ENCODE data around the gene ADAT2.

The ADAT2 gene

DNA sequence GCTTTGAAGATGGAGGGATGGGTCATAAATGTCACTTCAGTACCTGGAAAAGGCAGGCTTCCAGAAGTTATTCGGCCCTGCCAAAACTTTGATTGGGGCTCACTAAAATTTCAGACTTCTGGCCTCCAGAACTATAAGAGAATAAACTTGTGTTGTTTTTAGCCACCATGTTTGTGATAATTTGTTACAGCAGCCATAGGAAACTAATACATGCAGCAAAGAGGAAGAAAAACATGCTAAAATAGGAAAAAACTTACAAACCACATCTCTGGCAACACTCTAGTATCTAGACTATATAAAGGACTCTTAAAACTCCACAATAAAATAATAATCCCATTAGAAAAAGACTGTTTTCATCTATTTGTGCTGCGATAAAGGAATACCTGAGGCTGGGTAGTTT lies 9.5 kb downstream of the ADAT2 start:
- no peak for DNase-seq (ENCODE audit: low read depth)

DNA sequence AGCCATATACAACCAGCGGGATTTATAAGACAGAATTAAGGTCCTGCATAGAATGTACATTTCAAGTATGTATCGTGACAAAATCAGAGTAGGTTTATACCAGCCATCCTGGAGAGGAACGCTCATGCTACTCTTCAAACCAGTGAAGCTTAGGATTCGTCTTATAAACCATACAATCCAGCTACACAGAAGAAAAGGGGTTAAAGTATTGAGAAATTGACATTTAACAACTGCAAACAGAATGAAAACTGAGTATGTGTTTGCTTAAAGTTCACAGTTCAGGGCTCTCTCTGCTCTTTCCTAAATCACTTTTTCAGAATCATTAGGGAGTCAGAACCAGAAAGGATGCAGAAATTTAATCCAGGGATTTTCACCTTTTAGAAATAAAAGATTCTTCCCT lies 17.9 kb downstream of the ADAT2 start:
- no peak for DNase-seq (ENCODE audit: low read depth)

DNA sequence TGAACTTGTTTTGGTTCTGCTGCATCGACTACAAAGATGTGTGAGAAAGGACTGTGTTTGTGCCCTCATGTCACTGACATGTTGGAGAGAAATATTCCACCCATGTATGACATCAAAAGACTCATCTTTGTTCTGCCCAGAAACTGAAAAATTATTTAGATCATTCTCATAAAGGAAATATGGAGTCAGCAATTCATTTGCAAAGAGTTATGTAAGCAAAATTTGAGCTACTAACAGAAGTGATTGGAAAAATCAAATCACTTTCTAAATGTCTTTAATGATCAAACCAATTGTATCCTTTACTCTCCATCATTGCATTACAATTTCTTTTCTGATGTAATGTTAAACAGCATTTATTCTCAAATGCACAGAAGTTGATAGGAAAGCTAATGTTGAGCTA lies 19.3 kb downstream of the ADAT2 start:
- no peak for DNase-seq (ENCODE audit: low read depth)

DNA sequence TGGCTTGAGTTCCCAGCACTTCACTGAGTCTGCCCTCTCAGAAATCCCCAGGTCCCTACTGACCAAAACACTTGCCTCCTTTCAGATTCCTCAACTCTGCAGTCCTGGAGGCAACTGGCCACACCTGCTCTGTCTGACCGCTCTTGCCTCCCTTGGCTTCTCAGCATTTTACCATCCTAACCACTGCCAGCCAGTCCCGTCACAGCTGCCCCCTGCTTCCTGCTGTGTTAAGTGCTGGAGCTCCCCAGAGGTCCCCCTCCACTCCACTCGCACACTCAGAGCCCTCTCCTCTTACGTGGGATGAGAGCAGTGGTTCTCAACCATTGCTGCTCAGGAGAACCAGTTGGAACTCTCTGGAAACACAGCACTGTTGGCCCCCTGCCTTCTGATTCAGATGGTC lies 20.5 kb downstream of the ADAT2 start:
- no peak for DNase-seq (ENCODE audit: low read depth)

DNA sequence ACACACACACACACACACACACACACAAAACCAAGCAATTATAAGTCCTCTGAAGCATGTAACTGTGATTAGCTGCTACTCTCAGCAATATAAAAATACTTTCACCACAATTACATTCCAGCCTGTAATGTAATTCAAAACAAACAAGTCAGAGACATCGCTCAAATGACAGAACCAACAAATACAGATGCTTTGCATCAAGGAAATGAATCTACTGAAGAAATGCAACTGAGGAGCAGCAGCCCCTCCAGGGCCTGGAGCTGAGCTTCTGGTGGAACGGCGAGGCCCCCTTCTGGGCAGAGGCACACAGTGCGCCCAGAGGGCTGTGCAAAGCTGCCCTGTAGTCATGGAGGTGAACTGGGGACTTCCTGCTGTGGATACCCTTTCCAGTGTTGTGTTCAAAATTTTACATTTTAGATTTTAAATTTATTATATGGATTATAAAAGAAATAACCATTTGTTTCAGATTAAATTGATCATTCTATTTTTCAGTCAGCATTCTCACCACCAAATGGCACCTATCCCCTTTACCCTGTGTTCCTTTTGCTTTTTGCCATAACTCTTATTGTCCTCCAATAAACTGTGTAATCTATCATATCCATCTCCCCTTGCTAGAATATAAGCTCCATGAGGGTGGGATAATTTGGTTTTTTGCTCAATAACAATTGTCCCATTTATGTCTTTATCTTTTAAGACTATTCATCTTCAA lies 23.2 kb downstream of the ADAT2 start:
- DNase-seq (ENCODE audit: low read depth): peak; percentile 55

DNA sequence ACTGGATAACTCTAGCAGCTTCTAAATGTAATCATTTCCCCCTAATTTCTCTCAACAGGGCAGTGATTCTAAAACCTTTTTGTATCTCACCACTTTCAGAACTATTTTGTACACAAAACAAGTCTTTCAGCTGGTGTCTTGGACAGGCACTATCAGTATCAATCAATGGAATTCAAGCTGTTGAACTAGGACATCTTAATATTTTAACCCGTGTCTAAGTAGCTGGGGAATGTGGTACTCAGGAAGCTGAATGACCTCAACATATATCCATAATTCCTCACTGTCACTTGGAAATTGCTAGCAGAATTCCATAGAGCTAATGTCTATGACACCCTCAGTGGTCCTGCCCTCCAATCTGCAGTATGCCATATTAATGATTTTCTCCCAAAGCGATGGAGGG lies 24.5 kb downstream of the ADAT2 start:
- no peak for DNase-seq (ENCODE audit: low read depth)

DNA sequence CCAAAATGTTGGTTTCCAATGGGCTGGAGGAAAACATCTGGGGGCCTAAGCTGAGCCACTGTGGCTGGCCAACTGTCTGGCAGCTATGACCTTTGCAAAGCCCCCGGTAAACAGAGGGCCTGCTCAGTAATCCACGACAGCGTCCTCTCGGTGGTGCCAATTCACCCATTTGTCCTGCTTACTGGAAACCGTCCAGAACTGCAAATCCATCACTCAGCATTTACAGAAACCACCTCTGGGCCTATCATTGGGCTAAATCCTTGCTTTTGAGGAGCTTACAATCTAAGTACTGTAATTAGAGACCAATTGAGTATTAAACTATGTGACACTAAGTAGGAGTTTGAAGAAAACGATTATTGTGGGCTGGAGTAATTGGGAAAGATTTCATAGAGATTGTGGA lies 31.0 kb downstream of the ADAT2 start:
- no peak for DNase-seq (ENCODE audit: low read depth)

DNA sequence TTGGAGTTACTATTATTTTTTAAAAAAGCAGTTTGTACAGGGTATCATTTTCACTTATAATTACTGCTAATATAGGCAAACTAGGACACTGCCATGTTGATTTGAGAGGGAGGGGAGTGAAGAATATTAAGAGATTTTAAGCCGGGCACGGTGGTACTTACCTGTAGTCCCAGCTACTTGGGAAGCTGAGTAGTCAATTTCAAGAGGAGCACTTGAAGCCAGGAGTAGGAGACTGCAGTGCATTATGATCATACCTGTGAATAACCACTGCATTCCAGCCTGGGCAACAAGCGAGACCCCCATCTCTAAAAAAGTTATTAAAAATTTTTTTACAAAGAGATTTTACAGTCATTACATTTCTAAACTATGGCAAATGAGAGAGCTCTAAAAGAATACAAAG lies 35.7 kb downstream of the ADAT2 start:
- DNase-seq (ENCODE audit: low read depth): no peak

DNA sequence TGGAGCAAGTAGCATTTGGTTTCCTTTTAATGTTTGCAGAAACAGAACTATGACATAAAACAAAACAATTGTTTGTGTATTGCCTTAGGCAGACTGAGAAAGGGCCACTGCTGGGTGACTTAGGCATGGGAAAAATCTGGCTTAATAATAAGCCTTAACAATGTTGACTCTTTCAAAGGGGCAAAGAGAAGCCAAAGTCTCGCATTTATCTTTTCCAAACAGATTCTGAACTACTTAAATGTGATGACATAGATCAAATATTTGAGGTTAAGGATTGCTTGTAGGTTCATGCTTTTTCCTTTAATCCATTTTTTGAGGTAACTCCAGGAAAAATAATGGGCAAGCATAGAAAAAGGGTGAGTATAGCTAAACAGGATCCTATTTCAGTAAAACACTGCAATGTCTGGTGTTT lies 39.6 kb downstream of the ADAT2 start:
- DNase-seq (ENCODE audit: low read depth): no peak

DNA sequence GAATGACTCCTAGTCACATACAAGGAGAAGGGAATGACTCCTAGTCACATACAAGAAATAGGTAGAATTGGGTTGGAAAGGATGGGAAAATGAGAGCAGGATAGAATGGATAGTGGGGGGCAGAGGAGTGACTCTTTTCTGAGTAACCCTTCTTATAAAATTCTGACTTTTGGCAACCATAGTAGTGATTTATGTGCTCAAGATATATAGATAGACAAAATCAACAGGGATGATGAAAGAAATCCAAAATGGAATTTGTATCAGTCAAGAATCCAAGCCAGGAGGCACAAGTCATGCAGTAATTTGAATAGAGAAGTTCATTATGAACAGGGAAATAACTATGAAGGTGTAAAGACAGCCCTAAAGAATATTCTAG lies 41.7 kb downstream of the ADAT2 start:
- DNase-seq (ENCODE audit: low read depth): no peak

DNA sequence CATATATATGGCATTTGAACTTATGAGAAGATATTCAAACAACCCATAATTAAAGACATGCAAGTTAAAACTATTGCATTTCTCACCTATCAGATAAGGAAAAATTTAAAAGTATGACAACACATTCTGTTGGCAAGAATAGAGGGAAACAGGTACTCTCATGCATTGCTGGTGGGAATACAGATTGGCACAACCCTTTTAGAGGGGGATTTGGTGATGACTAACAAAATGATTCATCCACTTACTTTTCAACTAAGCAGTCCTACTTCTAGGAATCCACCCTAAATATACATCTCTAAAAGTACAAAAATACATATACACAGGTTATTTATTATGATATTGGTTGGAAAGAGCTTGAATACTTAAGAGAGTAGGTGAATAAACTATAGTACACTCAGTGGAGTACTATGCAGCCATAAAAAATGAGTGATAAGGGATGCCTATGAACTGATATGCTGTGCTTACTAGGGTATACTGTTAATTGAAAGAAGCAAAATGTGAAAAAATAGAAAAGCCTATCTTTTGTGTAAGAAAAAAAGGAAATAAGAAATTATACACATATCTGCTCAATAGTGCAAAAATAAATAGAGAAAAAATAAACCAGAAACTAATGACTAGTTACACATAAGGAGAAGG lies 42.2 kb downstream of the ADAT2 start:
- no peak for DNase-seq (ENCODE audit: low read depth)

DNA sequence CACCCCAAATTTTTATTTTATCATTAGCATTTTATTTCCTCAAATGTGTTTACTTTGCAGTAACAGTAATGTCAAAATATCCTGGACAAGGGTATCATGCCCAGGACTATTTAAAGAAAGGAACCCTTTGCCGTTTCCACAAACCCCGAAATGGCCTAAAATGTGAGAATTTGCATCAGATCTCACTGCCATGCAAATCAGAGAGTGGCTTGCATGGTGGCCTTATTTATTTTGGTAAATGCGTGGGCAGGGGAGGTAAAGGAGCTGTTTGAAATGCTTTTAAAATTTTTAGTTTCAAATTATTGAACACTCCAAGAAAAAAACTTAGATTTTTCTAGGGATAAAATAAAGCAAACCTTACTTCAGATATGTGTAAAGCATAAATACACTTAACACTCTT lies 43.8 kb downstream of the ADAT2 start:
- no peak for DNase-seq (ENCODE audit: low read depth)

DNA sequence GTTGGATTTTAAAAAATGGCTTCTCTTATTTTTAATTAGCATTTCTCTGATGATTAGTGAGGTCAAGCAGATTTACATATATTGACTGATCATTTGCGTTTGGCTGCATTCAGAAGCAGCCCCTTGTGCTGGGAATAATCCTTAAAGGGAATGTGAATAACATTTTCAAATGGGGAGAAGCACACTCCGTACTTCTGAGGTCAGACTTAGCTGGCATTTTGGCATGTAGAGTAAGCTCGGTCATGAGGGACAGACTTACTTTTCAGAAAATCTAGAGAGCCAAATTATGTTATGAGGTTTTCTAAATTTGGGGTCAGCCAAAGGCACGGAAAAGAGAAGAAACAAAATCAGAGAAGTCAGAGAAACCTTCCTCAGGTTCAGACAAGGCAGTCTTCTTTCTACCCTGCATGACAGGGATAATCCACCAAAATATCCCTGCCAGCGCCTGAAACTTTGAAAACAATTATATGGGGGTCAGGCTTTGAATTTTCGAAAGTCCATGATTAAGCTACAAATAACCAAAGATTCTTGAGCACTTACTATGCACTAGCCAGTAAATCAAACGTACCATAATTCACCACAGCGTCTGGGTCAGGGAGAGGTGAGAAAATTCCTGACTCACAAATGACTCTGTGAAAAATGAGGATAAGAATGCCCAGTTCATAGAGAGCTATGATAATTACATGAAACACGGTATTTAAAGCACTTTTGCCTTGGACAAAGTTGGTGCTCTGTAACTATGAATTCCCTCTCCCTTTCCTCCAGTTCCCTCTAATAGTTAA lies 44.9 kb downstream of the ADAT2 start:
- no peak for DNase-seq (ENCODE audit: low read depth)

DNA sequence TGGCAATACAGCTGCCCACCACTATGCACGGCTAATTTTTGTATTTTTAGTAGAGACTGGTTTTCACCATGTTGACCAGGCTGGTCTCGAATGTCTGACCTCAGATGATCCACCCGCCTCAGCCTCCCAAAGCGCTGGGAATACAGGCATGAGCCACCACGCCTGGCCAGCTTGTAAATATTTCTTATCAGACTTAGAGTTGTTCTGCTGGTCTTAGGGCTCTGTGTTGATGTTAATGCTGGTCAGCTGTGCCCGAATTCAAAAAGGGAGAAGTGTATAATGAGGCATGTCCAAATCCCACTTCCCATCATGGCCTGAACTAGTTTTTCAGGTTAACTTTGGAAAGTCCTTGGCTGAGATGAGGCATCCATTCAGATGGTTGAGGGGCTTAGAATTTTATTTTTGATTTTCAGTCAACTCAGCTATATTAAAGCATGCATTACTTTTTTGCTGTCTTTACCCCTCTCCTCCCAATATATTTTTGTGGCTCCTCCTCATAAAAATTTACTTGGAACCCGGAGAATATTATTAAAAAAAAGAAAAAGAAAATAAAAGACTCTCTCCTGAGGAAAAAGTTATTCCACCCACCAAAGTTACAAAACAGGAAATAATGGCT lies 47.7 kb downstream of the ADAT2 start:
- DNase-seq (ENCODE audit: low read depth): no peak

DNA sequence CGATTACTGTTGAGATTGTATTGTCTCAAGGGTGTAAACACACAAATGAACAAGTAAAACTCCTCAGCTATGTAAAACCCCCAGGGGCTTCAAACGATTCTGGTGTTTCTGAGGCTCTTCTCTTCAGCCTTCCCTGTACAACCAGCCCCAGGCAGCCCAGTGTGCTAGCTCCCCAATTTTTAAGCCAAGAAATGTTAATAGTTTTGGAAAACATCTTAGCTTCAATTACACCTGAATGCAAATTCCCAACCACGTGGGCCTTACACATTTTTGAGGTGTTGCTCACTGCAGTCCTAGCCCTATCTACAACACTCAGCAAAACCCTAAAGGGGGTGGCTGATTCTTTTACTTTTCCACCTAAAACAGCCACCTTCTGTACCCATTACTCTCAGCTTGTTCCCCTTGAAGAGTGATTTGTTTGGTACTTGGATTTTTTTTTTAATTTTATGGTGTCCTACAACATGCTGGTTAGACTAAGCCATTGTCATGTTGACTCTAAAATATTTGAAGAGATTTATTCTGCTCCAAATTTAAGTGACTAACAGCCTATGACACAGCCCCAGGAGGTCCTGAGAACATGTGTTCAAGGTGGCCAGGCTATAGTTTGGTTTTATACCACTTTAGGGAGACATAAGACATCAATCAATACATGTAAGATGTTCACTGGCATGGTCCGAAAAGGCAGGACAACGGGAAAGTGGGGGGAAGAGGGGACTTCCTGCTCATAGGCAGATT lies 48.7 kb downstream of the ADAT2 start:
- no peak for DNase-seq (ENCODE audit: low read depth)

DNA sequence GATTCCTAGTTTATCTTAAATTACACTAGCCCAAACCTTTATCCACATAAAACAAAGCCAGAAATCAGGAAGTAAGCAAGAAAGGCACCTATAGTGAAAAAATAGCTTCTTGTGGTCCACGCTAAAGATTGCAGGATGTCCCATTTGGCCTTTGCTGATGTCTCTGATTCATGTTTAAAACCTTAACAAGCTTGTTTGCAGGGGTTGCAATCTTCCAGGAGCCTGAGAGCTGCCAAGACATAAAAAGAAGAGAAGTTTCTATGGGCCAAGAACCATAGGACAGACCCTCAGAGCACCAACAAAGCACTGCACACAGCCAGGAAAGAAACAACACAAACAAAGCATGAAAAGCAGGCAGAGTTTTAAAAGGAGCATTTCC lies 49.4 kb downstream of the ADAT2 start:
- no peak for DNase-seq (ENCODE audit: low read depth)

DNA sequence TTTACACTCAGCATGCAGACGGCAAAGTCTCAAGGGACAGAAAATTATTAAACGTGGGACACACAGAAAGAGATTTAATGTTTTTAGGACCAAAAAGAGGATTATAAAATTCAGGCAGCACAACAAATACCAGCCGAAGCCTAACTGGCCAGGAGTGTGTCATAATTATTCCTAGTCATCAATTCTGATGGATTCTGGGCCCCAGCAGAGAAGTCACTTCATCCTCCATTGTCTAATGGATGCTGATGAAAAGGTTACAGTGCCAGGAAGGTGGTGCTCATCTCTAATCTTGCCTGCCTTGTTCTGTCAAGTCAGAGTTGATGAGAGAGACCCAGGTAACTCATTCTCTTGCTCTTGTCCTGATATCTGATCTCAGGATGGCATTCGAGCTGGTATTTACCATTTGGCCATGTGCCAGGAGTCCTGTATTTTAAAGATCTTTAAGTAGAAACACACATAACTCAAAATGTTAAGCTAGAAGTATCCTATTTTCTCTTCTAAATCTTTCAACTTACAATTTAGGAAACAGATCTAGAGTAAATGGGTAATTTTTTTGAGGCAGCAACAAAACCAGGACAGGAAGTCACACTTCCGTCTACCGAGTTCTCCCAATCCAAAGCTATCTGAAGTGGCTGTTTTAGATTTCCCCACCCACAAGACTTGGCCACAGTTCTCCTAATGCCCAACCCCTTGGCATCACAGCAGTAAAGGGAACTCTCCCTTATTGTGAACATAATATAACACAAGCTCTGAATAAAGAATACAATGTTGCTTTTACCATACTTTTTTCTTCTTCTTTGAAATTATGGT lies 50.0 kb downstream of the ADAT2 start:
- no peak for DNase-seq (ENCODE audit: low read depth)

DNA sequence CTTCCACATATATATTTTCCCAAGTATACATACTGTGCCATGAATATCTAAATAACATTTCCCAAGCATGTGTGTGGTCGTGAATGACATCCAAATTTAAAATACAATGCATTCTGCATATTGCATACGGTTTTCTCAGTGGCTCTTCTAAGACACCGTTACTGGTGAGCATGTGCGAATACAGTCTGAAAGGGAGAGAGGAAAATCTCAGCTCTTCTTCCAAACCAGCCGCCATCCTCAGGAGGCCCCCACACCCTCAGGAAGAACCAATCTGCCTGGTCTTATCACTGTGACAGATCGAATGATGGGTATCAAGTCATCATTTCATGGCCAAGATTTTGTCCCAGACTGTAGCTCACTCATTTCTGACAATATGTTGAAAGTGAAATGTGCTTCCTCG lies 50.7 kb downstream of the ADAT2 start:
- no peak for DNase-seq (ENCODE audit: low read depth)

DNA sequence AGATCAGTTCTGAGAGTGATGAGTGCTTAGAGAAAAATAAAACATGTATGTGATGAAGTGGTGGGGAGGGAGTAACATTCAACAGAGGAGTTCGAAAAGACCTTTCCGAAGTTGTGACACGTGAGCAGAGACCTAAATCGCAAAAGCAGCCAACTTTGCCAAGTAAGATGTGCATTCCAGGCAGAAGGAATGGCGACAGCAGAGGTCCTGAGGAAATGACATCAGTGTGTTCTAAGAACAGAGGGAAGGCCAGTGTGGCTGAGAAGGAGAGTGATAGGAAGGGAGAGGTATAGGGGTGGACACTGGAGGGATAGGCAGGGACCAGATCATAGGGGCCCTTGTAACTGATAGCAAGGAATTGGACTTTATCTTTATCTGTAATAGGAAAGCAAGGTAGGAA lies 51.3 kb downstream of the ADAT2 start:
- DNase-seq (ENCODE audit: low read depth): no peak

DNA sequence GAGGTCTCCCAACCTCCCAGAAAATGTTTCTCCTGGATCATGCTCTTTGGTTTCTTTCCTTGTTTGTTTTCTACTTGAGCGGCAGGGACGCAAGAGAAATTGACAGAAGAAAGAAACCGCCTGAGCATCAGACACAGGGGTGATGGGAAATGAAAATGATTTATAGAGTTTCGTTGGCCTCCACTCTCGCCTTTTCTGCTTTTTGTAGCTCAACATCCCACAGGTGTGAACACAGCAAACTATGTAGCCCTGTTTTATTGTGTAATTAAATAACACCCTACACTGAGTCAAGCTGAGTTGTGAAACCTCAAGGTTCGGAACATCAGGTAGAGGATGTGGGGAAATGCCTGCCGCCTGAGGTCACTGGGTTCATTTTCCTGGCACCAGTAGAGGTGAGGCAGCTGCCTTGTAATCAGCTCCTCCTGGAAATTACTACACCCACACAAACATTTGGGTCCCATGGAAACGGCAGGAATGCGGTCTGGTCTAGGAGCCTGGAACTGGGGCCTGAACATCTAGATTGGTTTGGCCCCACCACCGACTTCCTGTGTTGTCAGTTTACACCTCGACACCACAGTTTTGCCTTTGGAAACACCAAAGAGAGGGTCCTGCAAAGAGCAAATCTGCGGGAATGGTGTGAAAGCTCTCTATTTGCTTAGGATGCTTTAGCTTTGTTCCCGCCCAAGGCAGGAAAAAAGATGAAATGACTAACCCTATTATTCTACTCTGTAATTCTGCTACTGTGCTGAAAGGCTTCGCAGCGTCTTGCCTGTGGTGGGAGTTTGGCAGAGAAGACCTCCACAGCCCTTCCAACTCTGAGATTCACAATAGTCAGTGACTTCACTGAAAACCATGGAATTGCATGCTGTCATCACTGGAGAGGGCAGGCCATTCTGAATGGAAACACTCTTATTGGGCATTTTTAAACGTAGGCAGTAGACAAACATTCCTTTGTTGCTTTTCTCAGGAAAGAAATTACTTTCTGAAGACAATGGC lies 53.0 kb downstream of the ADAT2 start:
- no peak for DNase-seq (ENCODE audit: low read depth)
